CD4-positive, alpha-beta memory T cell (primary cell): ENCODE data around the gene PLEKHA1. TPM values are rescaled to one million over a fixed set of nuclear protein-coding genes. Genes with fewer than 3 reads are reported as not detected.
A peak's percentile ranks its signal among the peaks of the same experiment; 100 is the strongest.

Experiments used
- CTCF ChIA-PET: fragments of 350-600 bp; sonication (Branson Sonifier 250); formaldehyde crosslinking; loops from one replicate; lab custom pipeline; 2021; ENCODE audit warnings: inconsistent platforms; ENCODE audit not compliant: partially characterized antibody; lab: Charles Lee
- POLR2A ChIA-PET: fragments of 350-600 bp; sonication (Branson Sonifier 250); formaldehyde crosslinking; loops from one replicate; lab custom pipeline; 2021; ENCODE audit not compliant: partially characterized antibody; lab: Charles Lee
- DNase-seq, 5 donors: peaks; one replicate each; pipeline versions ENCODE4 v3.0.0 to v3.0.0-alpha.2; 2020 to 2022; ENCODE audit warnings: mixed read lengths in 1 of 5
- H3K27ac ChIP-seq: one replicate; pipeline ENCODE4 v1.7.0; 2013; ENCODE audit warnings: low read depth, low read length
- H3K27me3 ChIP-seq: 2 replicates; pipeline ENCODE4 v1.7.0; 2013; ENCODE audit warnings: mild to moderate bottlenecking, low read length, moderate library complexity; ENCODE audit not compliant: insufficient read depth
- H3K36me3 ChIP-seq: 2 replicates; pipeline ENCODE4 v1.7.0; 2013; ENCODE audit warnings: mild to moderate bottlenecking, low read length, moderate library complexity; ENCODE audit not compliant: insufficient read depth
- H3K4me1 ChIP-seq: 2 replicates; pipeline ENCODE4 v1.7.0; 2013; ENCODE audit warnings: mild to moderate bottlenecking, low read length, moderate library complexity; ENCODE audit not compliant: insufficient read depth
- H3K4me3 ChIP-seq, 2 donors: one replicate each; pipeline ENCODE4 v1.7.0; 2013; ENCODE audit warnings: low read length in 2 of 2, mild to moderate bottlenecking in 1 of 2
- H3K9me3 ChIP-seq, 2 donors: one replicate each; pipeline ENCODE4 v1.7.0; 2013; ENCODE audit warnings: low read length in 2 of 2, control low read depth in 1 of 2; ENCODE audit not compliant: control insufficient read depth in 1 of 2
- H3K27ac Mint-ChIP-seq, 7 donors: one replicate each; pipeline ENCODE4 v1.8.0; 2020 to 2021; ENCODE audit warnings: mixed read lengths in 7 of 7, mild to moderate bottlenecking in 6 of 7, inconsistent platforms in 3 of 7, moderate library complexity in 3 of 7
- H3K27me3 Mint-ChIP-seq, 2 donors: one replicate each; pipeline ENCODE4 v1.8.0; 2020 to 2021; ENCODE audit warnings: mixed read lengths in 2 of 2
- H3K36me3 Mint-ChIP-seq, 2 donors: one replicate each; pipeline ENCODE4 v1.8.0; 2020 to 2021; ENCODE audit warnings: mixed read lengths in 2 of 2, inconsistent platforms in 1 of 2, mild to moderate bottlenecking in 1 of 2
- H3K4me1 Mint-ChIP-seq, 4 donors: one replicate each; pipeline ENCODE4 v1.8.0; 2020 to 2021; ENCODE audit warnings: mixed read lengths in 4 of 4, mild to moderate bottlenecking in 1 of 4
- H3K4me3 Mint-ChIP-seq, 8 donors: one replicate each; pipeline ENCODE4 v1.8.0; 2020 to 2021; ENCODE audit warnings: mixed read lengths in 8 of 8, mild to moderate bottlenecking in 7 of 8, moderate library complexity in 6 of 8, inconsistent platforms in 3 of 8
- H3K9me3 Mint-ChIP-seq, 8 donors: one replicate each; pipeline ENCODE4 v1.8.0; 2020 to 2021; ENCODE audit warnings: mixed read lengths in 8 of 8, mild to moderate bottlenecking in 5 of 8, inconsistent platforms in 3 of 8, moderate library complexity in 1 of 8
- intact Hi-C: fragments of 100-400 bp; cut with micrococcal nuclease; formaldehyde crosslinking; loops from one replicate; pipeline ENCODE4 v1.15.1; 2023
- polyA plus RNA-seq, 2 donors: library from polyadenylated mRNA; unstranded; fragments of 300-500 nt; fragmentation: Illumina TruSeq; gene quantifications; one replicate each; pipeline ENCODE4 v1.2.3, GENCODE V29; 2021
- total RNA-seq, 2 experiments: library from RNA; stranded (reverse); gene quantifications; one replicate each; pipeline ENCODE4 v1.2.3, GENCODE V29; 2021

Gene PLEKHA1
- total and polyA plus RNA-seq, 4 experiments from 2014 or later: 62.9 to 92.9 (median 80.1) TPM

GRCh38 chr10:122419876-122420623 lies 45.5 kb downstream of the PLEKHA1 start:
- Histone ChIP-seq H3K27ac (no peak overlapping the region), H3K27me3 (no peaks in the 10 kb centered on the region), H3K9me3 (no peaks in the 10 kb centered on the region), H3K4me1 (peaks cover 84% of the 10 kb centered on the region), H3K4me3 (no peak overlapping the region), H3K36me3 (peaks cover 4% of the 10 kb centered on the region)
- ChIA-PET POLR2A (interaction anchor here (0.5 to 3.0 kb wide), 7 partner anchors 12 to 50 kb away, joined by 3 to 41 read pairs (median 3); partner anchors contain the start of gene PLEKHA1), CTCF (interaction anchor here (0.8 to 2.4 kb wide), 6 partner anchors 11 to 77 kb away, joined by 4 to 19 read pairs (median 4); partner anchors contain the start of gene PLEKHA1)
- peaks cover 40 to 44% of the 10 kb centered on the region in 2 donors for H3K36me3 Mint-ChIP-seq
- intact Hi-C loops: no loop called here
- peak overlapping the region in 6 of 7 donors; percentile 48 to 95 (median 88) for H3K27ac Mint-ChIP-seq
- peak overlapping the region in 4 of 8 donors; percentile 38 to 71 (median 48) for H3K4me3 Mint-ChIP-seq
- no peak for DNase-seq
- H3K27me3 Mint-ChIP-seq: no peaks in the 10 kb centered on the region
- H3K9me3 Mint-ChIP-seq: peaks cover 0 to 2% (median 0%) of the 10 kb centered on the region in 8 donors
- H3K4me1 Mint-ChIP-seq: peaks cover 58 to 90% (median 72%) of the 10 kb centered on the region in 4 donors

- peaks cover 4% of the 10 kb centered on the region for H3K36me3 ChIP-seq
- no peaks in the 10 kb centered on the region for H3K27me3 Mint-ChIP-seq
- ChIA-PET CTCF (interaction anchor here (2.4 kb wide), 1 partner anchor 14 kb away, joined by 19 read pairs; no protein-coding TSS in a partner anchor), POLR2A (interaction anchor here (0.8 to 3.0 kb wide), 4 partner anchors 11 to 46 kb away, joined by 3 to 41 read pairs (median 4); partner anchors contain the start of gene PLEKHA1)
- H3K27me3 ChIP-seq: no peaks in the 10 kb centered on the region
- intact Hi-C loops: no loop called here
- no peak overlapping the region for H3K27ac ChIP-seq
- H3K9me3 Mint-ChIP-seq: peaks cover 0 to 2% (median 0%) of the 10 kb centered on the region in 8 donors
- H3K9me3 ChIP-seq: no peaks in the 10 kb centered on the region
- H3K4me3 ChIP-seq: no peak overlapping the region
- peaks cover 40 to 42% of the 10 kb centered on the region in 2 donors for H3K36me3 Mint-ChIP-seq
- peak overlapping the region in 7 of 8 donors; percentile 17 to 74 (median 54) for H3K4me3 Mint-ChIP-seq
- H3K4me1 ChIP-seq: peaks cover 79% of the 10 kb centered on the region
- H3K27ac Mint-ChIP-seq: peak overlapping the region; percentile 82 to 95 (median 89)
- H3K4me1 Mint-ChIP-seq: peaks cover 55 to 85% (median 68%) of the 10 kb centered on the region in 4 donors
- DNase-seq: no peak
Measured at GRCh38 chr10:122420624-122421007, 46.1 kb downstream of the PLEKHA1 start.

- Histone ChIP-seq H3K4me3 (no peak overlapping the region), H3K4me1 (peaks cover 73% of the 10 kb centered on the region), H3K36me3 (peaks cover 4% of the 10 kb centered on the region), H3K9me3 (no peaks in the 10 kb centered on the region), H3K27me3 (no peaks in the 10 kb centered on the region), H3K27ac (no peak overlapping the region)
- H3K27me3 Mint-ChIP-seq: no peaks in the 10 kb centered on the region
- H3K36me3 Mint-ChIP-seq: peaks cover 38 to 41% of the 10 kb centered on the region in 2 donors
- POLR2A ChIA-PET: interaction anchor here (0.8 to 3.0 kb wide), 3 partner anchors 13 to 46 kb away, joined by 3 to 41 read pairs (median 4); partner anchors contain the start of gene PLEKHA1
- peaks cover 0 to 2% (median 0%) of the 10 kb centered on the region in 8 donors for H3K9me3 Mint-ChIP-seq
- peak overlapping the region in 6 of 8 donors; percentile 39 to 74 (median 54) for H3K4me3 Mint-ChIP-seq
- intact Hi-C loops: no loop called here
- peaks cover 50 to 84% (median 64%) of the 10 kb centered on the region in 4 donors for H3K4me1 Mint-ChIP-seq
- CTCF ChIA-PET: interaction anchor here (1.1 to 4.0 kb wide), 3 partner anchors 13 to 622 kb away, joined by 3 to 17 read pairs (median 5); partner anchors contain the start of gene PLEKHA1
- H3K27ac Mint-ChIP-seq: peak overlapping the region; percentile 82 to 95 (median 89)
- peak in 1 of 5 donors; percentile 31 for DNase-seq
Measured at GRCh38 chr10:122421054-122421625, 46.6 kb downstream of the PLEKHA1 start.

- H3K4me1 Mint-ChIP-seq: peaks cover 46 to 80% (median 59%) of the 10 kb centered on the region in 4 donors
- Histone ChIP-seq H3K27me3 (no peaks in the 10 kb centered on the region), H3K4me3 (no peak overlapping the region), H3K27ac (no peak overlapping the region), H3K9me3 (no peaks in the 10 kb centered on the region), H3K4me1 (peaks cover 67% of the 10 kb centered on the region), H3K36me3 (peaks cover 4% of the 10 kb centered on the region)
- ChIA-PET CTCF (interaction anchor here (0.9 to 4.0 kb wide), 5 partner anchors 12 to 621 kb away, joined by 3 to 17 read pairs (median 4); partner anchors contain the start of gene PLEKHA1), POLR2A (interaction anchor here (1.4 to 1.7 kb wide), 2 partner anchors 32 to 47 kb away, joined by 4 to 14 read pairs; partner anchors contain the start of gene PLEKHA1)
- intact Hi-C loops: no loop called here
- H3K36me3 Mint-ChIP-seq: peaks cover 37 to 38% of the 10 kb centered on the region in 2 donors
- no peak for DNase-seq
- peak overlapping the region; percentile 66 to 91 (median 84) for H3K27ac Mint-ChIP-seq
- H3K27me3 Mint-ChIP-seq: no peaks in the 10 kb centered on the region
- peak overlapping the region in 7 of 8 donors; percentile 45 to 78 (median 68) for H3K4me3 Mint-ChIP-seq
- H3K9me3 Mint-ChIP-seq: peaks cover 0 to 2% (median 0%) of the 10 kb centered on the region in 8 donors
Measured at GRCh38 chr10:122421742-122422141, 47.2 kb downstream of the PLEKHA1 start.

- Histone ChIP-seq H3K4me3 (no peak overlapping the region), H3K27ac (peak overlapping the region; percentile 33), H3K27me3 (no peaks in the 10 kb centered on the region), H3K36me3 (peaks cover 4% of the 10 kb centered on the region), H3K4me1 (peaks cover 61% of the 10 kb centered on the region), H3K9me3 (no peaks in the 10 kb centered on the region)
- Mint-ChIP-seq H3K4me3 (peak overlapping the region in 7 of 8 donors; percentile 6 to 77 (median 55)), H3K9me3 (peaks cover 0 to 2% (median 0%) of the 10 kb centered on the region in 8 donors), H3K27ac (peak overlapping the region; percentile 14 to 91 (median 84)), H3K27me3 (no peaks in the 10 kb centered on the region), H3K36me3 (peaks cover 37 to 40% of the 10 kb centered on the region in 2 donors), H3K4me1 (peaks cover 47 to 80% (median 60%) of the 10 kb centered on the region in 4 donors)
- intact Hi-C loops: no loop called here
- DNase-seq: peak in 3 of 5 donors; percentile 24 to 57 (median 27)
- ChIA-PET CTCF (interaction anchor here (0.8 to 4.0 kb wide), 6 partner anchors 11 to 621 kb away, joined by 3 to 17 read pairs (median 4); partner anchors contain the start of gene PLEKHA1), POLR2A (interaction anchor here (1.4 to 1.7 kb wide), 2 partner anchors 33 to 48 kb away, joined by 4 to 14 read pairs; partner anchors contain the start of gene PLEKHA1)
Measured at GRCh38 chr10:122422266-122422989, 47.9 kb downstream of the PLEKHA1 start.

- Histone ChIP-seq H3K4me3 (no peak overlapping the region), H3K27me3 (no peaks in the 10 kb centered on the region), H3K27ac (no peak overlapping the region), H3K36me3 (peaks cover 7% of the 10 kb centered on the region), H3K9me3 (no peaks in the 10 kb centered on the region), H3K4me1 (peaks cover 45% of the 10 kb centered on the region)
- intact Hi-C loops: no loop called here
- H3K27ac Mint-ChIP-seq: peak overlapping the region in 3 of 7 donors; percentile 1 to 59 (median 42)
- DNase-seq: no peak
- H3K27me3 Mint-ChIP-seq: no peaks in the 10 kb centered on the region
- ChIA-PET POLR2A (interaction anchor here (0.6 to 2.0 kb wide), 4 partner anchors 10 to 59 kb away, joined by 3 to 5 read pairs (median 4); partner anchors contain the start of gene PLEKHA1), CTCF (interaction anchor here (0.6 to 4.0 kb wide), 5 partner anchors 11 to 142 kb away, joined by 3 to 17 read pairs (median 4); partner anchors contain the start of gene PLEKHA1)
- peaks cover 36 to 69% (median 46%) of the 10 kb centered on the region in 4 donors for H3K4me1 Mint-ChIP-seq
- H3K9me3 Mint-ChIP-seq: peaks cover 0 to 2% (median 0%) of the 10 kb centered on the region in 8 donors
- H3K36me3 Mint-ChIP-seq: peaks cover 31 to 41% of the 10 kb centered on the region in 2 donors
- H3K4me3 Mint-ChIP-seq: no peak overlapping the region
Measured at GRCh38 chr10:122424059-122424458, 49.6 kb downstream of the PLEKHA1 start.
